Adrenal gland (tissue), 5 donors: Measurements from ENCODE around the gene PSMG4.

Experiments
- POLR2A ChIP-seq, 2 donors: fragments of 450-650 bp; IDR thresholded peaks; one replicate each; pipeline ENCODE4 v1.6.1; 2017; ENCODE audit warnings: antibody characterized with exemption in 2 of 2, mild to moderate bottlenecking in 2 of 2, moderate library complexity in 1 of 2
- TF ChIP-seq, protein P1 (sequence below), 6 experiments: fragments of 450-650 bp in 4 of 6; fragments of 200-600 bp in 2 of 6; sonication (generic) in 1 of 6; IDR thresholded peaks; 1 replicate in 5 of 6; 2 replicates in 1 of 6; pipeline versions ENCODE4 v1.5.1 to v1.8.0; 2016 to 2021; ENCODE audit warnings: antibody characterized with exemption in 6 of 6, mild to moderate bottlenecking in 2 of 6, moderate library complexity in 1 of 6
- donor health status: DM: no; HTN: no; CAD: no.

GRCh38 chr6:3273707-3274521, 15.2 kb downstream of the PSMG4 start:
- TF ChIP-seq, protein P1, sequence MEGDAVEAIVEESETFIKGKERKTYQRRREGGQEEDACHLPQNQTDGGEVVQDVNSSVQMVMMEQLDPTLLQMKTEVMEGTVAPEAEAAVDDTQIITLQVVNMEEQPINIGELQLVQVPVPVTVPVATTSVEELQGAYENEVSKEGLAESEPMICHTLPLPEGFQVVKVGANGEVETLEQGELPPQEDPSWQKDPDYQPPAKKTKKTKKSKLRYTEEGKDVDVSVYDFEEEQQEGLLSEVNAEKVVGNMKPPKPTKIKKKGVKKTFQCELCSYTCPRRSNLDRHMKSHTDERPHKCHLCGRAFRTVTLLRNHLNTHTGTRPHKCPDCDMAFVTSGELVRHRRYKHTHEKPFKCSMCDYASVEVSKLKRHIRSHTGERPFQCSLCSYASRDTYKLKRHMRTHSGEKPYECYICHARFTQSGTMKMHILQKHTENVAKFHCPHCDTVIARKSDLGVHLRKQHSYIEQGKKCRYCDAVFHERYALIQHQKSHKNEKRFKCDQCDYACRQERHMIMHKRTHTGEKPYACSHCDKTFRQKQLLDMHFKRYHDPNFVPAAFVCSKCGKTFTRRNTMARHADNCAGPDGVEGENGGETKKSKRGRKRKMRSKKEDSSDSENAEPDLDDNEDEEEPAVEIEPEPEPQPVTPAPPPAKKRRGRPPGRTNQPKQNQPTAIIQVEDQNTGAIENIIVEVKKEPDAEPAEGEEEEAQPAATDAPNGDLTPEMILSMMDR (IDR thresholded peaks at IDR 0.05): no peak
- no peak for TF ChIP-seq POLR2A (IDR thresholded peaks at IDR 0.05)
